H1 (cell line): ENCODE measurements around the gene WDR64.

Source experiments
- CTCF ChIP-seq, 3 experiments: IDR thresholded peaks; 1 replicate in 2 of 3; 2 replicates in 1 of 3; pipeline versions ENCODE4 v1.5.1 to v1.6.1; 2011; ENCODE audit warnings: low read length in 3 of 3, mild to moderate bottlenecking in 3 of 3, inconsistent platforms in 2 of 3, low read depth in 1 of 3, moderate library complexity in 1 of 3; ENCODE audit not compliant: insufficient read depth in 1 of 3; ENCODE audit errors: control extremely low read depth in 1 of 3
- MAX ChIP-seq: IDR thresholded peaks from 2 replicates; pipeline ENCODE4 v1.6.1; 2012; ENCODE audit warnings: inconsistent platforms
- RBBP5 ChIP-seq: IDR thresholded peaks from 2 replicates; pipeline ENCODE4 v1.7.1; 2012; ENCODE audit warnings: low read depth, mild to moderate bottlenecking, inconsistent platforms, low read length, moderate library complexity, borderline replicate concordance
- SP2 ChIP-seq: IDR thresholded peaks from 2 replicates; pipeline ENCODE4 v1.6.1; 2012; ENCODE audit warnings: mild to moderate bottlenecking, low read length, inconsistent platforms
- TAF1 ChIP-seq: IDR thresholded peaks from 2 replicates; pipeline ENCODE4 v1.6.1; 2011; ENCODE audit warnings: mild to moderate bottlenecking, low read depth, low read length
- TBP ChIP-seq: IDR thresholded peaks from 2 replicates; pipeline ENCODE4 v1.6.1; 2011; ENCODE audit warnings: low read depth, low read length, improper control_type of control experiment

GRCh38 chr1:241825581-241825980 lies 173.5 kb downstream of the WDR64 start:
- no peak for TF ChIP-seq CTCF (IDR thresholded peaks at IDR 0.05; ENCODE audit: control extremely low read depth in 1 of 3, insufficient read depth in 1 of 3, low read depth in 1 of 3, low read length in 3 of 3)
- TF ChIP-seq TAF1: no peak
- no peak for TF ChIP-seq SP2
- TF ChIP-seq RBBP5: no peak
- no peak for TF ChIP-seq TBP
- TF ChIP-seq MAX: no peak
